AG04449 (cell line): ENCODE measurements around the gene RPL22L1.
A peak's percentile ranks its signal among the peaks of the same experiment; 100 is the strongest.

Source experiments
- CTCF ChIA-PET: fragments of 350-600 bp; formaldehyde crosslinking; extraction: SDS; loops from one replicate; lab custom pipeline; 2021; ENCODE audit warnings: antibody characterized with exemption; lab: Yijun Ruan, JAX
- POLR2A ChIA-PET: fragments of 400-600, 350-600 bp; formaldehyde crosslinking; extraction: SDS; loops from one replicate; lab custom pipeline; 2020; ENCODE audit warnings: antibody characterized with exemption, inconsistent platforms; lab: Yijun Ruan, JAX
- DNase-seq: peaks from one replicate; pipeline ENCODE4 v3.0.0-alpha.2; 2010; ENCODE audit warnings: low read depth, low spot score
- H3K4me3 ChIP-seq: 2 replicates; pipeline ENCODE4 v1.5.1; 2011; ENCODE audit warnings: low read depth, mild to moderate bottlenecking, control low read depth, low read length
- TF ChIP-seq, protein P1 (sequence below): IDR thresholded peaks from one replicate; pipeline ENCODE4 v1.5.1; 2011; ENCODE audit warnings: mild to moderate bottlenecking, moderate library complexity, low read length, control low read depth, inconsistent platforms; ENCODE audit not compliant: insufficient read depth; ENCODE audit errors: missing control alignments

The RPL22L1 gene

DNA sequence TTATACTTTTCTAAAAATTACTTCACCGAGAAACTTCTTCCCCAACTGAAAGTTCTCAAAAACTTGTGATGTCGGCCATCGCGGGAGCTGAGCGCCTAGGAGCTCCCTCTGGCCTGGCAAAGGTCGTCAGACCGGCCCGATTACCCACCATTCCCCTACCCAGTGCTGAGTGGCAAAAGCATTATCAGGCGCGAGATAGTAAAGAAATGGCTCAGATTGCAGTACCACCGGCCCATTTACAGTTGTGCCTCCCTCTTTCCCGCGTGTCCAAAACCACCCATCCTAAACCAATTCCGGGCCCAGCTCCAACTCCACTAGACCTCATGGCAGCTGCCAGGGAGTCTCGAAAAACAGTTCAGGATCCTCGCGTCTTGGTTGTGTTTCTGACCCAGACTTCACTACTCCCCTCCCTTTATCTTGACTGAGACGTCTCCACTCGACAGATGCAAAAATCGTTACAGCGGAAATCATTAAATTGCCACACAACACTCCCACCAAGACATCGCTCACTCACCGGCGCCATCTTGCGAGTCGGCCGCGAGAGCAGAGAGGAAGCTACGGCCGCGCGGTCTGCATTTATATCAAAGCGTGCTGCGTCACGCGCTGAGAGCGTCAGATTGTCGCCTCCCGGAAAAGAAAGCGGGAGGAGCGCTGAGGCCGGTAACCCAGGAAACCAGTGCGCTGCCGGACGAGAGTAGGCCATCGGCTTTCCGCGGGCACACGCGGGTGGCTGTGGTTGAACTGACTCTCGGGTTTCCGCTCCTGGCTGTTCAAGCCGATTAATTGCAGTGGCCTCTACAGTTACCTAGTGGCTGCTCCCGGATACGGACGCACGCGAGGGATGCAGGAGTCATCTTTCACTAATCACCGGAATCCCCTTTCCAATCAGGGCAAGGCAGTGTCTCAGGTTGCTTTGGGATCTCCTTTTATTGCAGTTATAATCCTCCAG, at the start of gene RPL22L1:
Gene RPL22L1 (minus strand): TSS at position 551 of the 949 bp plus-strand sequence. CDS start 28 bp downstream, at position 523.
- peak; percentile 67 for DNase-seq
- ChIA-PET POLR2A (interaction anchor here (0.6 to 1.5 kb wide), 12 partner anchors 11 to 819 kb away, joined by 3 to 8 read pairs (median 3); partner anchors contain the start of genes EIF5A2 and SKIL), CTCF (interaction anchor here (0.8 to 2.0 kb wide), 4 partner anchors 60 to 456 kb away, joined by 3 to 6 read pairs (median 4); no protein-coding TSS in a partner anchor)
- TF ChIP-seq, protein P1, sequence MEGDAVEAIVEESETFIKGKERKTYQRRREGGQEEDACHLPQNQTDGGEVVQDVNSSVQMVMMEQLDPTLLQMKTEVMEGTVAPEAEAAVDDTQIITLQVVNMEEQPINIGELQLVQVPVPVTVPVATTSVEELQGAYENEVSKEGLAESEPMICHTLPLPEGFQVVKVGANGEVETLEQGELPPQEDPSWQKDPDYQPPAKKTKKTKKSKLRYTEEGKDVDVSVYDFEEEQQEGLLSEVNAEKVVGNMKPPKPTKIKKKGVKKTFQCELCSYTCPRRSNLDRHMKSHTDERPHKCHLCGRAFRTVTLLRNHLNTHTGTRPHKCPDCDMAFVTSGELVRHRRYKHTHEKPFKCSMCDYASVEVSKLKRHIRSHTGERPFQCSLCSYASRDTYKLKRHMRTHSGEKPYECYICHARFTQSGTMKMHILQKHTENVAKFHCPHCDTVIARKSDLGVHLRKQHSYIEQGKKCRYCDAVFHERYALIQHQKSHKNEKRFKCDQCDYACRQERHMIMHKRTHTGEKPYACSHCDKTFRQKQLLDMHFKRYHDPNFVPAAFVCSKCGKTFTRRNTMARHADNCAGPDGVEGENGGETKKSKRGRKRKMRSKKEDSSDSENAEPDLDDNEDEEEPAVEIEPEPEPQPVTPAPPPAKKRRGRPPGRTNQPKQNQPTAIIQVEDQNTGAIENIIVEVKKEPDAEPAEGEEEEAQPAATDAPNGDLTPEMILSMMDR, result peak; percentile 33
- peak within 1 kb of the TSS; percentile 80 for H3K4me3 ChIP-seq

- TF ChIP-seq, protein P1, result no peak
- CTCF ChIA-PET, result no interaction called here
- POLR2A ChIA-PET, result interaction anchor here (0.7 kb wide), 1 partner anchor 49 kb away, joined by 3 read pairs; the partner anchor contains the start of gene RPL22L1
- no peak overlapping the region for H3K4me3 ChIP-seq
- no peak for DNase-seq
Measured at GRCh38 chr3:170918715-170919114, 48.7 kb upstream of the RPL22L1 start.

DNA sequence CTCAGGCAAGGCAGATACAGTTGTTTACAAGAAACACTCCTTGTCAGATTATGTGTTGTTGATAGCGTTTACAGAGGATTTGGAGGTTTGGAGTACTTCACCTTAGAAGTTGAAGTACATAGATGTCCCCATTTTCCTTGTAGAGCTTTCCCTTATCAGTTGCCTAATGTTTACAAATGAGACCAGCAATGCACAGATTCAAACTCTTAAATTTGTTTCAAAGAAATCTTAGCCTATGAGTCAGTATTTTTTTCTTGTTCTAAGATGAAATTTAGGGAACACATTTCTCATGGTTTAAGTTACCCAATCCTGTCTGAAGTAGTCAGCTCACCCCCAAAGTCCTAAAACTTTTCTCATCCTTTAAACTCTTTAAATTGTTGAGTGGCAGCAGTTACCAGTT, 44.7 kb upstream of the RPL22L1 start:
- ChIA-PET CTCF (no interaction called here), POLR2A (no interaction called here)
- H3K4me3 ChIP-seq, result no peak overlapping the region
- DNase-seq, result no peak
- TF ChIP-seq, protein P1, result no peak

DNA sequence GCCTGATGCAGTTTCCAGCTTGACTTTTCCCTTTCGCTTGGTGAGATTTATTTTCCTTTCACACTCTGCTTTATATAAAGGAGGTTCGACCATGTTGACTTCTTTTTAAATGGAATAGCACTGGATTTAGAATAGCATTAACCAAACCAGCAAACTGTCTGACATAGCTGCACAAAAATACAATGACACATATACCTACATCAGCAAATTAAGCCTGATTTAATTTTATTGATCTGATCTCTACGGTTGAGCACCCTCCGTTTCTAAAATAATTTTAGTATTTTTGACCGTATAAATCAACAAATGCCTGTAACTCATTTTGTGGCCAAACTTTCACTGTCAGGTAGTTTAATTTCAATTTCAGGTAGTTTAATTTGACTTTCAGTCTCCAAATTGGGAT, 44.2 kb upstream of the RPL22L1 start:
- ChIA-PET CTCF (no interaction called here), POLR2A (no interaction called here)
- H3K4me3 ChIP-seq, result no peak overlapping the region

DNA sequence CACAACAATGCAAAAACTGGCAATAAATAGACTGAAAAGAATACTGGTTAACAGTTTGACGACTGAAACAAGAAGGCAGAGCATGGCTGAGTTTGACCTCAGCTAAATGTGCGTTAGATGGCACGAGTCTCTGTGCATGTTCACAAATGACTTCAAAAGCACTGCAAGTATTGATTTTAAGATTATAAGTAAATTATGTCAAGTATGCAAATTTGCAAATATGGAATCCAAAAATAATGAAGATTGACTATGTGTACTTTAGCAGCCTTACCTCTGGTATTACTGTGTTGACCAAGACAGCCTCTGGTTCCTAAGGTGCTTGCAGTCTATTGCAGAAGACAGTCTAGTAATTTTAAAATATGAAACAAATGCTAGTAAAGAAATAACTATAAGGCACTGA, 41.1 kb upstream of the RPL22L1 start:
- no peak overlapping the region for H3K4me3 ChIP-seq
- TF ChIP-seq, protein P1, result no peak
- POLR2A ChIA-PET, result interaction anchor here (1.4 kb wide), 1 partner anchor 42 kb away, joined by 3 read pairs; no protein-coding TSS in a partner anchor
- CTCF ChIA-PET, result no interaction called here
- DNase-seq, result no peak

More for the DNA sequence above, 44.2 kb upstream of the RPL22L1 start:
- no peak for DNase-seq
- TF ChIP-seq, protein P1, result no peak

DNA sequence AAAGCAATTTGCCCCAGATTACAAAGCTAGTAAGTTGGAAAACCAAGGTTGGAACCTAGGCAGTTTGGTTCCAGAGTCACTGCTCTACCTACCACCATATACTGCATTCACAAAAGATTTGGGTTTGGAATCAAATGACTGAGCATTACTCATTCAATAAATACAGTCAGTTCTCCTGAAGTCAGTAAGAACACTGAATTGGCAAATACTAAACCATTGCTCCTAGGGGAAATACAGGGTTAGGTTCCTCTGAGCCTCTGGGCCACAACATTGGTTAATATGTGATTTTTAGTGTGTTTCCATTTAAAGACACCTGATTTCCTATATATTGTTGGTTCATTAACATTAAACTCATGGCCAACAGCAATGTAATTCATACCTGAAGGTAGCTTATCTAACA, 40.5 kb upstream of the RPL22L1 start:
- CTCF ChIA-PET, result no interaction called here
- POLR2A ChIA-PET, result interaction anchor here (1.4 kb wide), 1 partner anchor 41 kb away, joined by 3 read pairs; no protein-coding TSS in a partner anchor
- no peak for DNase-seq
- TF ChIP-seq, protein P1, result no peak
- no peak overlapping the region for H3K4me3 ChIP-seq
